ENCODE results near the gene ASTN2.
A peak's percentile ranks its signal among the peaks of the same experiment; 100 is the strongest.

ASTN2 gene

GRCh38 chr9:116741086-116741740 lies 673.6 kb downstream of the ASTN2 start:
- Histone ChIP-seq H3K4me1 (ENCODE audit: insufficient read depth, low read length) (no peaks in the 10 kb centered on the region), H3K9ac (ENCODE audit: low read depth, low read length) (no peak overlapping the region), H4K20me1 (ENCODE audit: insufficient read depth, low read length) (no peaks in the 10 kb centered on the region), H3K79me2 (ENCODE audit: insufficient read depth, low read length) (no peaks in the 10 kb centered on the region), H3K36me3 (ENCODE audit: insufficient read depth, low read length) (no peaks in the 10 kb centered on the region), H3K9me3 (ENCODE audit: insufficient read depth, low read length, severe bottlenecking) (no peaks in the 10 kb centered on the region), H2AFZ (ENCODE audit: low read depth, low read length) (no peak overlapping the region), H3K4me3 (ENCODE audit: low read depth in 1 of 2, low read length in 2 of 2) (no peak overlapping the region), H3K27me3 (ENCODE audit: insufficient read depth, low read length, poor library complexity) (no peaks in the 10 kb centered on the region), H3K27ac (ENCODE audit: low read length) (no peak overlapping the region), H3K4me2 (ENCODE audit: insufficient read depth, low read length) (no peak overlapping the region)
- ATAC-seq (ENCODE audit: insufficient read depth, low read depth) (no peak), DNase-seq (no peak)
- no peak for TF ChIP-seq EZH2 (IDR thresholded peaks at IDR 0.05; ENCODE audit: borderline replicate concordance, low read depth, low read length, severe bottlenecking)
- TF ChIP-seq, protein P1, sequence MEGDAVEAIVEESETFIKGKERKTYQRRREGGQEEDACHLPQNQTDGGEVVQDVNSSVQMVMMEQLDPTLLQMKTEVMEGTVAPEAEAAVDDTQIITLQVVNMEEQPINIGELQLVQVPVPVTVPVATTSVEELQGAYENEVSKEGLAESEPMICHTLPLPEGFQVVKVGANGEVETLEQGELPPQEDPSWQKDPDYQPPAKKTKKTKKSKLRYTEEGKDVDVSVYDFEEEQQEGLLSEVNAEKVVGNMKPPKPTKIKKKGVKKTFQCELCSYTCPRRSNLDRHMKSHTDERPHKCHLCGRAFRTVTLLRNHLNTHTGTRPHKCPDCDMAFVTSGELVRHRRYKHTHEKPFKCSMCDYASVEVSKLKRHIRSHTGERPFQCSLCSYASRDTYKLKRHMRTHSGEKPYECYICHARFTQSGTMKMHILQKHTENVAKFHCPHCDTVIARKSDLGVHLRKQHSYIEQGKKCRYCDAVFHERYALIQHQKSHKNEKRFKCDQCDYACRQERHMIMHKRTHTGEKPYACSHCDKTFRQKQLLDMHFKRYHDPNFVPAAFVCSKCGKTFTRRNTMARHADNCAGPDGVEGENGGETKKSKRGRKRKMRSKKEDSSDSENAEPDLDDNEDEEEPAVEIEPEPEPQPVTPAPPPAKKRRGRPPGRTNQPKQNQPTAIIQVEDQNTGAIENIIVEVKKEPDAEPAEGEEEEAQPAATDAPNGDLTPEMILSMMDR (IDR thresholded peaks at IDR 0.05; ENCODE audit: borderline replicate concordance, extremely low read depth, low read length, poor library complexity, severe bottlenecking): no peak

DNA sequence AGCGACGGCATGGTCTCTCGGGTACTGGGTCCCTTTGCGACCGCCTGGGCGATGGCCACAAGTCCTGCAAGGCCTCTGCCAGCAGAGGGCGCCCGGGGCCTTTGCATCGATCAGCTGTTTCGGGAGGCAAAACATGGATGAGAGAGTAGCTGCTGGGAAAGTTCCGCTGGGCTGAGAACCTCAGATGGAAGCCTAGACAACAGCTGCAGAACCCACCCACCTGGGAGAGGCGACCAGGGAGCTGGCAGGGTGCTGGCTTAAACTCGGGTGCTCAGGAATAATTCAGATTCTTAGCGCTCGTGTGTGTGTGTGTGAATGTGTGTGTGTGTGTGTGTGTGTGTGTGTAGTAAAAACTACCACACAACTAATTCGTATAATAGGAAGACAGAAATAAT lies 677.7 kb downstream of the ASTN2 start:
- DNase-seq: peak; percentile 51
- no peak overlapping the region for H3K4me3 ChIP-seq (ENCODE audit: low read depth in 1 of 2, low read length in 2 of 2)
- no peaks in the 10 kb centered on the region for H3K79me2 ChIP-seq (ENCODE audit: insufficient read depth, low read length)
- ATAC-seq (ENCODE audit: insufficient read depth, low read depth): peak; percentile 58; the same call in 1 of the 3 replicates
- H3K9me3 ChIP-seq (ENCODE audit: insufficient read depth, low read length, severe bottlenecking): no peaks in the 10 kb centered on the region
- no peak overlapping the region for H3K4me2 ChIP-seq (ENCODE audit: insufficient read depth, low read length)
- no peaks in the 10 kb centered on the region for H3K36me3 ChIP-seq (ENCODE audit: insufficient read depth, low read length)
- H4K20me1 ChIP-seq (ENCODE audit: insufficient read depth, low read length): no peaks in the 10 kb centered on the region
- TF ChIP-seq, protein P1 (IDR thresholded peaks at IDR 0.05; ENCODE audit: borderline replicate concordance, extremely low read depth, low read length, poor library complexity, severe bottlenecking): peak; percentile 74
- TF ChIP-seq EZH2 (IDR thresholded peaks at IDR 0.05; ENCODE audit: borderline replicate concordance, low read depth, low read length, severe bottlenecking): no peak
- H3K27ac ChIP-seq (ENCODE audit: low read length): no peak overlapping the region
- H2AFZ ChIP-seq (ENCODE audit: low read depth, low read length): no peak overlapping the region
- no peaks in the 10 kb centered on the region for H3K4me1 ChIP-seq (ENCODE audit: insufficient read depth, low read length)
- H3K27me3 ChIP-seq (ENCODE audit: insufficient read depth, low read length, poor library complexity): no peaks in the 10 kb centered on the region
- no peak overlapping the region for H3K9ac ChIP-seq (ENCODE audit: low read depth, low read length)

DNA sequence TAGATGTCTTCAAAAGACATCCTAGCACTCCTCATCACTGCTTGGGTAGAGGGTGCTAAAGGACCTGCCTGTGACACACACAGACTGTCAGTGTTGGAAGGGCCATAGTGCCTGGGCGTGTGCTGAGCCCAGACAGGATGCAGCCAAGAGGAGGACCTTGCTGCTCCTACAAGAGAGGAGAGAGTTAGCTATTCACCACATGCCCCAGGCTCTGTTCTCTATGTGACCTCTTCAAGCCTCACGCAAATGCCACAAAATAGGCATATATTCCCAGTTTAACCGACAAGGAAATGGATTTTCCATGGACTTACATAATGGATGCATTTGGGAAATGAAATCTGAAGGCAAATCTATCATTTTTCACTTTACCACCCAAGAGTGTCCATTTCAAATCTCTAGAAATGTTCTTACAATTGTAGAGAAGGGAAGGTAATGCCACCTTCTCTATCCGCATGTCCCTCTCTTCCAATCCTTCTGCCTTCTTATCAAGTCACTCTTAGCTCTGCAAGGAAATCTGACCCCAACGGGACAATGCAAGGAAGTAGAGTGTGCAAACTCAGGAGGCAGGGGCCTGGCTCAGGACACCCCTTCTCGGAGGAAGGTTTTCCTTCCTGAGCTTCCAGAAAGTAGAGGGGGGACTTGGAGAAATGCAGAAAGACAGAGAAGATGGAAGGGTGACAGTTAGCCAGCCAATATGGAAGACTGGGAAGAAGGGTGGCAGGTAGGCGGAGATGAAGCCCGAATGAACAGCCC lies 678.3 kb downstream of the ASTN2 start:
- Histone ChIP-seq H3K4me2 (ENCODE audit: insufficient read depth, low read length) (no peak overlapping the region), H3K4me3 (ENCODE audit: low read depth in 1 of 2, low read length in 2 of 2) (no peak overlapping the region), H3K9ac (ENCODE audit: low read depth, low read length) (no peak overlapping the region), H3K79me2 (ENCODE audit: insufficient read depth, low read length) (no peaks in the 10 kb centered on the region), H3K9me3 (ENCODE audit: insufficient read depth, low read length, severe bottlenecking) (no peaks in the 10 kb centered on the region), H3K4me1 (ENCODE audit: insufficient read depth, low read length) (no peaks in the 10 kb centered on the region), H3K27me3 (ENCODE audit: insufficient read depth, low read length, poor library complexity) (no peaks in the 10 kb centered on the region), H4K20me1 (ENCODE audit: insufficient read depth, low read length) (no peaks in the 10 kb centered on the region), H2AFZ (ENCODE audit: low read depth, low read length) (no peak overlapping the region), H3K27ac (ENCODE audit: low read length) (no peak overlapping the region), H3K36me3 (ENCODE audit: insufficient read depth, low read length) (no peaks in the 10 kb centered on the region)
- ATAC-seq (ENCODE audit: insufficient read depth, low read depth) (no peak), DNase-seq (no peak)
- TF ChIP-seq, protein P1 (IDR thresholded peaks at IDR 0.05; ENCODE audit: borderline replicate concordance, extremely low read depth, low read length, poor library complexity, severe bottlenecking): no peak
- TF ChIP-seq EZH2 (IDR thresholded peaks at IDR 0.05; ENCODE audit: borderline replicate concordance, low read depth, low read length, severe bottlenecking): no peak

Measured in DND-41 (cell line).